Measurements from ENCODE around the gene ALOX15B. TPM values are rescaled to one million over a fixed set of nuclear protein-coding genes. Genes with fewer than 3 reads are reported as not detected.
"Not testable (repeated sequence)": the region's sequence is repeated elsewhere in the genome, so short reads cannot be mapped to it uniquely, and the experiment has no call there.

ALOX15B gene
- total RNA-seq, 1 experiment from 2014 or later = 0.26 TPM

DNA sequence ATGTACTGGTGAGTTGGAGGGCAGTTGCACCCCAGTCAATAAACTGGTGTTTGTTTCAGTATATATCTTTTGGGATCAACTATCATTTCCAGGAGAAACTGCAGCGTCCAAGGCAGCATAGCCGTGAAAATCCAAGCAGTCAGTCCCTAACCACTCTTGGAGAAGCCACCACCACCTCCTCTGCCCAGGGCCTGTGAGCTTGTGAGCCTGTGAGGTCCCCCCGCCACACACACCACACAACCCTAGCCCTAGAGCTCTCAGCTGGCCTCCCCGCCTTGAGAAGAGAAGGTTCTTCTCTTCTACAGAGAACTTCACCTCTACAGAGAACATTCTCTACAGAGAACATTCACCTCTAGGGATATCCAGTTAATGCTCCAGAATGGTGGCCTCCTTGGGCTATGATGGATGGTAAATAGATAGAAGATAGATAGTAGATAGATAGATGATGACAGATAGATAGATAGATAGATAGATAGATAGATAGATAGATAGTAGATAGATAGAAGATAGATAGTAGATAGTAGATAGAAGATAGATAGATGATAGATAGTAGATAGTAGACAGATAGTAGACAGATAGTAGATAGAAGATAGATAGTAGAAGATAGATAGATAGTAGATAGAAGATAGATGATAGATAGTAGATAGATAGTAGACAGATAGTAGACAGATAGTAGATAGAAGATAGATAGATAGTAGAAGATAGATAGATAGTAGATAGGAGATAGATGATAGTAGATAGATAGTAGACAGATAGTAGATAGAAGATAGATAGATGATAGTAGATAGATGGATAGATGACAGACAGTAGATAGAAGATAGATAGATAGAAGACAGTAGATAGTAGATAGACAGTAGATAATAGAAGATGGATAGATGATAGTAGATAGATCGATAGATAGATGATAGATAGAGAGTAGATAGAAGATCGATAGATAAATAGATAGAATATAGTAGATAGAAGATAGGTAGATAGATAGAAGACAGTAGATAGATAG is 13.7 kb downstream of the ALOX15B start:
- DNase-seq (ENCODE audit: low read depth, low spot score) = no peak
- in situ Hi-C loops (cut with HindIII; ENCODE audit: low pct_unique_long_range_greater_than_20kb, low sequenced_read_pairs) = no loop called here

DNA sequence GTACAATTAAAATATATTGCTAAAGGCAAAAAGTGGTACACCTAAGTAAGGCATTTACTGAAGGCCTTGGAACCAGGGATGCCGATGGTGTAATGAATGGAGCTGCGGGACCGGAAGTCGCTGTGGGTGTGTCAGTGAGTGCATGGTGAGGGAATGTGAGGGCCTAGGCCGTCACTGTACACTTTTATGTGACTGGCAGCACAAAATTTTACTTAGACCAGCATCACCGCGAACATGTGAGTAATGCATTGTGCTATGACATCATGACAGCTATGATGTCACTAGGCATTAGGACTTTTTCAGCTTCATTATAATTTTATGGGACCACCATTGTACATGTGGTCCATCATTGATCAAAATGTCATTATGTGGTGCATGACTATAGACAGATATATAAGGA is 14.7 kb downstream of the ALOX15B start:
- DNase-seq (ENCODE audit: low read depth, low spot score) = no peak
- in situ Hi-C loops (cut with HindIII; ENCODE audit: low pct_unique_long_range_greater_than_20kb, low sequenced_read_pairs) = no loop called here

GRCh38 chr17:8055851-8056231 is 17.0 kb downstream of the ALOX15B start:
- no peak for DNase-seq (ENCODE audit: low read depth, low spot score)
- in situ Hi-C loops (cut with HindIII; ENCODE audit: low pct_unique_long_range_greater_than_20kb, low sequenced_read_pairs) = no loop called here

DNA sequence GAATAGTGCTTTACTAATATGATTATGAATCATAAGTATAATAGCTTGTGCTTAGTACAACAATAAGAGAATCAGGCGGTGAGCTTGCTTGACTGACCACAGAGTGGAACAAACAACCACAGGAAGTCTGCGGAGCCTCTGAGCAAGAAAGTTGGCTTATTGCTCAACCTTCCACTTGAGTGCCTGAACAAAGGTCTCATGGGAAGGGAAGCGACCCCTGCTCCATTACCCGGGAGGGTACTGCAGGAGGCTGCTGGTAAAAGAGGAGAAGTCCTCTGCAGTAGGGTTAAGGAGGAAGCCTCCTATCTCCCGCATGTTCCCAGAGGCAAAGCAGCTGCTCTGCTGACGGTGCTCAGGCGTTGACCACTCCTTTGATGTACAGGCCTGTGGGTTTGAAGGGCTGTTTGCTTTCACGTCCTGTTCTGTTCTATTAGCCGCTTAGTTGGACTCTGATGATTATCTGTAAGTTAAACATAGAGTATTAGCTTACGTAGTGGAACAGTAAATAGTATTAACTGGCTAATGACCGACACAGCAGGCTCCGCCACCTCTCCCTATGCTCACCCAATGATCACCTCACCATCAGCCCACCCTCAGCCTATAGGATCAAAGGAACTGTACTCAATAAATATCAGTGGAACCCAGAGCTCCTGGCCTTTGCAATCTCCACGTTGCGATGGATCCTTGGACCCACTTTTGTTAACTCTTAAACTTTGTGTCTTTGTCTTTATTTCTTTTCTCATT is 17.5 kb downstream of the ALOX15B start:
- in situ Hi-C loops (cut with HindIII; ENCODE audit: low pct_unique_long_range_greater_than_20kb, low sequenced_read_pairs) = no loop called here
- DNase-seq (ENCODE audit: low read depth, low spot score) = peak; percentile 37

GRCh38 chr17:8056976-8057625 is 18.2 kb downstream of the ALOX15B start:
- no peak for DNase-seq (ENCODE audit: low read depth, low spot score)
- in situ Hi-C loops (cut with HindIII; ENCODE audit: low pct_unique_long_range_greater_than_20kb, low sequenced_read_pairs) = no loop called here

GRCh38 chr17:8057691-8058114 is 18.8 kb downstream of the ALOX15B start:
- DNase-seq (ENCODE audit: low read depth, low spot score) = peak; percentile 91
- in situ Hi-C loops (cut with HindIII; ENCODE audit: low pct_unique_long_range_greater_than_20kb, low sequenced_read_pairs) = no loop called here

DNA sequence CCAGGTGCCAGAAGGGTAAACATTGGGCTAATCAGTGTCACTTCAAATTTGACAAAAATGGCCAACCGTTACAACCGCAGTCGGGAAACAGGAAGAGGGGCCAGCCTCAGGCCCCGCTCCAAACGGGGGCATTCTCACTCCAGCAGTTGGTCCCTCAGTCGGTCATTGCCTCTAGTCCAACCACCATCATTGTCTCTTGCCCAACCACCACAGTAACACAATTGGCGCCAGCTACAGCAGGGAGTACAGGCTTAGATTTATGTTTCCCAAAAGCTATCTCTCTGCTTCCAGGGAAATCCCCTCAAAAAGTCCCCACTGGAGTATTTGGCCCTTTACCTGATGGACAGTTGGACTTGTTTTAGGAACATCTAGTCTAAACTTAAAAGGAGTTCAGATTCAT is 20.3 kb downstream of the ALOX15B start:
- no peak for DNase-seq (ENCODE audit: low read depth, low spot score)
- in situ Hi-C loops (cut with HindIII; ENCODE audit: low pct_unique_long_range_greater_than_20kb, low sequenced_read_pairs) = no loop called here

DNA sequence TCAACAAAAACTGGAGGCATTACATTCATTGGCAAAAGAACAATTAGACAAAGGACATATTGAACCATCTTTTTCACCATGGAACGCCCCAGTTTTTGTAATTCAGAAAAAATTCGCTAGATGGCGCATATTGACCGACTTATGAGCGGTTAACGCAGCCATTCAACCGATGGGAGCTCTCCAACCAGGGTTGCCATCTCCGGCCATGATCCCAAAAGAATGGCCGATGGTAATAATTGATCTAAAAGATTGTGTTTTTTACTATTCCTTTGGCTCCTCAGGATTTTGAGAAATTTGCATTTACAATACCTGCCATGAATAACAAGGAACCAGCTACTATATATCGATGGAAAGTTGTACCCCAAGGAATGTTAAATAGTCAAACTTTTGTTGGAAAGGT is 21.4 kb downstream of the ALOX15B start:
- in situ Hi-C loops (cut with HindIII; ENCODE audit: low pct_unique_long_range_greater_than_20kb, low sequenced_read_pairs) = no loop called here
- peak; percentile 94 for DNase-seq (ENCODE audit: low read depth, low spot score)

DNA sequence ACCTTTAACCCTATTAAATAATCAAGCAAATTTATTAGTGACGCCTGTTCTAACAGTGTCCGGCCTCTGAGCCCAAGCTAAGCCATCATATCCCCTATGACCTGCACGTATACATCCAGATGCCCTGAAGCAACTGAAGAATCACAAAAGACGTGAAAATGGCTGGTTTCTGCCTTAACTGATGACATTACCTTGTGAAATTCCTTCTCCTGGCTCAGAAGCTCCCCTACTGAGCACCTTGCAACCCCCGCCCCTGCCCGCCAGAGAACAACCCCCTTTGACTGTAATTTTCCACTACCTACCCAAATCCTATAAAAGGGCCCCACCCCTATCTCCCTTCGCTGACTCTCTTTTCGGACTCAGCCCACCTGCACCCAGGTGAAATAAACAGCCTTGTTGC is 23.0 kb downstream of the ALOX15B start:
- DNase-seq (ENCODE audit: low read depth, low spot score); in situ Hi-C loops (cut with HindIII; ENCODE audit: low pct_unique_long_range_greater_than_20kb, low sequenced_read_pairs): not testable (repeated sequence)

DNA sequence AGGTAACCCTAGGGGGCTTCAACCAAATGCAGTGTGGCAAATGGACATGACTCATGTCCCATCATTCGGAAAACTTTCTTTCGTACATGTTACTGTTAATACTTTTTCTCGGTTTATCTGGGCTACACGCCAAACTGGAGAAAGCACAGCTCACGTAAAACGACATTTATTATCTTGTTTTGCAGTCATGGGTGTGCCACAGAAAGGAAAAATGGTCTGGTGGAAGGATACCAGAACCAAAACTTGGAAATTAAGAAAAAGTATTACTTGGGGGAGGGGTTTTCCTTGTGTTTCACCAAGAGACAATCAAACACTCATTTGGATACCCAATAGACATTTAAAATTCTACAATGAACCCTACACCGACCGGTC is 23.6 kb downstream of the ALOX15B start:
- in situ Hi-C loops (cut with HindIII; ENCODE audit: low pct_unique_long_range_greater_than_20kb, low sequenced_read_pairs) = no loop called here

DNA sequence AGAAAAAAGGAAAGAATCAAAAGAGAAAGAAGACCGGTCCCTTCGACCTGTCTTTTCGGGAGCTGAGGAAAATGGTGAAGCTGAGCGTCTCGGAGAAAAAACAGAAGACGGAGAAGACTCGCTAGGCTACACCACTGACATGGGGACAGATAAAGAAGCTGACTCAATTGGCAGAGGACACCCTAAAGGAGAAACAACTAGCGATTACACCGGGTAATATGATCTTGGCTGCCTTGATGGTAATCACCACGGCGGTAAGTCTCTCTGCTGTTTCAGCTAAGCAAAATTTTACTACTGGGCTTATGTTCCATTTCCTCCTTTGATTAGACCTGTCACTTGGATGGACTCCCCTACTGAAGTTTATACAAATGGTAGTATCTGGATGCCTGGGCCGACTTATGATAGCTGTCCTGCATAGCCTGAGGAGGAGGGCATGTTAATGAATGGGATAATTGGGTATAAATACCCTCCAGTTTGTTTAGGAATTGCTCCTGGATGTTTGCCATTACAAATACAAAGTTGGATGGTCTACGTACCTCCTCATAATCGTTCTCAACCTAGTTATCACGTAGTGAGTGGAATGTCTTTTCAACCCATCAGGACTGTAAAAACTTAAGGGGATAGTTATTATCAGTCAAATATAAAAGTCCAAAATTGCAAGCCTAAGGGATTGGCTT is 24.1 kb downstream of the ALOX15B start:
- in situ Hi-C loops (cut with HindIII; ENCODE audit: low pct_unique_long_range_greater_than_20kb, low sequenced_read_pairs) = no loop called here
- no peak for DNase-seq (ENCODE audit: low read depth, low spot score)

More for the DNA sequence above, 23.6 kb downstream of the ALOX15B start:
- no peak for DNase-seq (ENCODE audit: low read depth, low spot score)

DNA sequence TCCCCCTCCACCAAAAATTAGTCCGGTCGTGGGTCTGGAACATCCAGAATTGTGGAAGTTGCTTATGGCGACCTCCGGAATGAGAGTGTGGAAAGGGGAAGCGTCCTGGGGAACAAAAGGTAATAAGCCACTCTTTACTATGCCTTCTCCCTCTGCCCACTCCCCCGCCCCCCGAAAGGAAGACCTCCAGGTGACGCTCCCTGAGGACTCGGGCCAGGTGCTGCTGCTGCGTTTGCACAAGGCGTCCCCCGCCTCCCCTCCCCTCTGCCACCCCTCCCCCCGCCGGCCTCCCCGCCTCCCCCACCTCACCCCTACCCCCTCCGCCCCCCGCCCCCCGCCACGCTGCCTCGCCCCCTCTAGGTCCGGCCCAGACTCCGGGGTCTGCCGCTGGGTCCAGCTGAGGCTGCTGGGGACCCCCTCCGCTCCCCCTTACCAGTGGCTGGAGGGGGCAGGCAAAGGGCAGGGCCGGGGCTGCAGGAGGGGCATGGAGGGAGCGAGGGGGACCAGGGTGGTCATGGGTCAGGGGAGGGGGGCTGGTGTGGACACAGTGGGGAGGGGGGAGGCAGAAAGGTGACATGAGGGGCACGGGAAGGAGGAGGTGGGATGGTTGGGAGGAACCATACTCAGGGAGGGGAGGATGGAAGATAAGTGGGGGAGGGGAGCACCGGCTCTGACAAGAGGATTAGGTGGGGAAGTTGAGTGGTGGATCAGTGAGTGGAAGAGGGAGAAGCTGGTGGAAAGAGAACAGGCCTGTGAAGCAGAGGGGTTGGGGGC is 25.1 kb downstream of the ALOX15B start:
- in situ Hi-C loops (cut with HindIII; ENCODE audit: low pct_unique_long_range_greater_than_20kb, low sequenced_read_pairs) = no loop called here
- DNase-seq (ENCODE audit: low read depth, low spot score) = no peak

GRCh38 chr17:8064561-8065019 is 25.7 kb downstream of the ALOX15B start:
- no peak for DNase-seq (ENCODE audit: low read depth, low spot score)
- in situ Hi-C loops (cut with HindIII; ENCODE audit: low pct_unique_long_range_greater_than_20kb, low sequenced_read_pairs) = no loop called here

DNA sequence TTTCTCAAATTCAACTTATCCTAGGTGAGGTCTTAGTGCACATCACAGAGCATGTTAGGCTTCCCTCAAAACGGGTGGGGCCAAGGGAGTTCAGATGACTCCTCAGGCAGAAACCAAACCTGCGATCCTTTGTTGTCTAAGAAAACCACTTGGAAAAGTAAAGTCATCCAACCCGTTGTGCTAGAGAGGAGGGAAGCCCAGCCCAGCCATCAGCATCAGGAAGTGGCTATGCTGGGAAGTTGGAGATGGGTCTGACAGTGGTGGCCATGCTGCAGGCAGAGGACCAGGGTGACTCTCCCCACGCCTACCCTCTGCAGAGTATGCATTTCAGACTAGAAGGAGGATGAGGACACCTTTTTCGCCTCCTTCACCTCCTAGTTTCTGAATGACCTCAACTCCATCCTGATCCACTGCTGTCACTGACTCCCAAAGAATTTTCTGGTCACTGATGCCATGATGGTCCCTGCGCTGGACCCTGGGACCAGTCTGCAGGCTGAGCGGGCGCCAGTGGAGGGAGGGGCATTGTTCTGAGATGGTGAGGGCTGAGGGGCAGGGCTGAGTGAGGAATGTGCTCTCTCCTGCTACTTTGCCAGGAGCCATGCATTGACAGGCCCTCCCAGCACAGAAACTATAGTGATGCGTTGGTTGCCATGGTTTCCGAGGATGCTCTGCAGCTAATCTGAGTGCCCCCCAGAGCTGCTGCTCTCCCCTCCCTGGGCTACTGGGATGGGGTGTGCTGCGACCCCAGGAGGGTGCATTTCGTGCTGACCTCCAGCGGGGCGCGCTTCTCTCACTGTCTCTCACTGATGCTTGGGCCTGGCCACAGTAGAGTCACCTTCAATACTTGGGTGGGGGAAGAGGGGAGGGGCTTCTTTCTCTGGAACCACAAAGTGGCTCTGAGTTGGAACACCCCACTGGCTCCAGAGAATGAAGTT is 28.2 kb downstream of the ALOX15B start:
- in situ Hi-C loops (cut with HindIII; ENCODE audit: low pct_unique_long_range_greater_than_20kb, low sequenced_read_pairs) = no loop called here
- no peak for DNase-seq (ENCODE audit: low read depth, low spot score)

- in situ Hi-C loops (cut with HindIII; ENCODE audit: low pct_unique_long_range_greater_than_20kb, low sequenced_read_pairs) = no loop called here
- DNase-seq (ENCODE audit: low read depth, low spot score) = no peak
Observed at GRCh38 chr17:8067806-8068205, 28.9 kb downstream of the ALOX15B start.
